ENCODE results near the gene C4BPB. TPM values are rescaled to one million over a fixed set of nuclear protein-coding genes. Genes with fewer than 3 reads are reported as not detected.

The C4BPB gene
- total RNA-seq, 1 donor from 2014 or later: 6.6 TPM

- no peaks in the 10 kb centered on the region for H3K9me3 Mint-ChIP-seq (ENCODE audit: unreplicated experiment)
- peaks cover 25% of the 10 kb centered on the region for H3K36me3 Mint-ChIP-seq (ENCODE audit: low read depth, unreplicated experiment)
- H3K27me3 Mint-ChIP-seq (ENCODE audit: unreplicated experiment): peaks cover 5% of the 10 kb centered on the region
- peaks cover 12% of the 10 kb centered on the region for H3K4me1 Mint-ChIP-seq (ENCODE audit: unreplicated experiment)
- no peak overlapping the region for H3K4me3 Mint-ChIP-seq (ENCODE audit: unreplicated experiment)
- no peak for TF ChIP-seq CTCF (IDR thresholded peaks at IDR 0.05; ENCODE audit: unreplicated experiment)
- DNase-seq (ENCODE audit: low spot score): no peak
- no peak overlapping the region for H3K27ac Mint-ChIP-seq (ENCODE audit: unreplicated experiment)
Measured at GRCh38 chr1:207067665-207068064, 21.0 kb upstream of the C4BPB start.

GRCh38 chr1:207069061-207069460 is 19.6 kb upstream of the C4BPB start:
- H3K36me3 Mint-ChIP-seq (ENCODE audit: low read depth, unreplicated experiment): peaks cover 13% of the 10 kb centered on the region

DNA sequence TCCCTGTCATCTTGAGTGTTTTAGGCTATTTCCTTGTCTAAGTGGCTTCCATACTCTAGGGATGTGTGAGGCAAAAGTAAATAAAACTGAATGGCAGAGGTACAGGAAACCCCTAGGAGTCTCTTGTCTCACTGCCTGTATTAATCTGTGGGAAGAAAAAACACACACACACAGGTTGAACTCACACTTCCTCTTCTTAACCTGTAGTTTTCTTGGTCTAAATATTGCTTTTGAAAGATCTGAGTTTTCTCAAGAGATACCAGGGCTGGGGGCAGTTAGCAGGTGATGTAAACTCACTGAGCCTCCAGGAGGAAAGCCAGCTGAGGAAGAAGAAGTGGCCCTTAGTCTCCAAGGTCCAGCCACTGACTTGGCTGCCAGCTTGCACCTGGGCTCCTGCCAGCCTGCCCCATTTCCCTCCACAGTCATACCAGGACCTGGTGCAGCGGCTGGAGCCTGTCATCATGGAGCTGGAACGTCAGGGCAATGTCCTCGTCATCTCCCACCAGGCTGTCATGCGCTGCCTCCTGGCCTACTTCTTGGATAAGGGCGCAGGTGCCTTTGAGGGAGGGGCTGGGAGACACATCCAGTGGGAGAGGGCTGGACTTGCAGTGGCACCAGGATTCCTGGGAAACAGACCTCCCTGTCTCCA is 18.7 kb upstream of the C4BPB start:
- no peak for DNase-seq (ENCODE audit: low spot score)
- H3K4me3 Mint-ChIP-seq (ENCODE audit: unreplicated experiment): no peak overlapping the region
- peaks cover 5% of the 10 kb centered on the region for H3K27me3 Mint-ChIP-seq (ENCODE audit: unreplicated experiment)
- peaks cover 12% of the 10 kb centered on the region for H3K4me1 Mint-ChIP-seq (ENCODE audit: unreplicated experiment)
- peaks cover 13% of the 10 kb centered on the region for H3K36me3 Mint-ChIP-seq (ENCODE audit: low read depth, unreplicated experiment)
- no peaks in the 10 kb centered on the region for H3K9me3 Mint-ChIP-seq (ENCODE audit: unreplicated experiment)
- no peak for TF ChIP-seq CTCF (IDR thresholded peaks at IDR 0.05; ENCODE audit: unreplicated experiment)
- no peak overlapping the region for H3K27ac Mint-ChIP-seq (ENCODE audit: unreplicated experiment)

More at GRCh38 chr1:207069061-207069460, 19.6 kb upstream of the C4BPB start:
- TF ChIP-seq CTCF (IDR thresholded peaks at IDR 0.05; ENCODE audit: unreplicated experiment): no peak
- DNase-seq (ENCODE audit: low spot score): no peak
- Mint-ChIP-seq H3K27me3 (ENCODE audit: unreplicated experiment) (peaks cover 5% of the 10 kb centered on the region), H3K9me3 (ENCODE audit: unreplicated experiment) (no peaks in the 10 kb centered on the region), H3K4me3 (ENCODE audit: unreplicated experiment) (peak overlapping the region; percentile 57), H3K27ac (ENCODE audit: unreplicated experiment) (no peak overlapping the region), H3K4me1 (ENCODE audit: unreplicated experiment) (peaks cover 12% of the 10 kb centered on the region)

DNA sequence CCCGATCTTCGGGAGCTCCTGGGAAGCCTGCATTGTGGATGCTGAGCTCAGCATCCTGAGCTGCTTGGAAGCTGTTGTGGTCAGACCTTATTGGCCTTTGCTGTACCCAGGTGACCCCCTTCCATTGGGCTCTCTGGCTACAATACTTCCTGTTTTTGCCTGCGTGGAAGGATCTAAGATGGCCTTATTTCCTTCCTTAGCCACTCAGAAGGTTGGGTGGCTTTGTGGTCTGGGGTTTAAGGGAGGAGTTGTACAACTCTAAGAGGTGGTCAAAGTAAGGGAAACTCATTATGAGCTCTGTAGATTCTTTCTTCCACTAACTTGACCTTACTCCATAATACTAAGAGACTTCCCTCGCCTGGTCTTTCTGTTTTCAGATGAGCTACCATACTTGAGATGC is 17.8 kb upstream of the C4BPB start:
- Mint-ChIP-seq H3K4me1 (ENCODE audit: unreplicated experiment) (peaks cover 12% of the 10 kb centered on the region), H3K9me3 (ENCODE audit: unreplicated experiment) (no peaks in the 10 kb centered on the region), H3K27ac (ENCODE audit: unreplicated experiment) (no peak overlapping the region), H3K36me3 (ENCODE audit: low read depth, unreplicated experiment) (peaks cover 13% of the 10 kb centered on the region), H3K4me3 (ENCODE audit: unreplicated experiment) (no peak overlapping the region), H3K27me3 (ENCODE audit: unreplicated experiment) (peaks cover 5% of the 10 kb centered on the region)
- DNase-seq (ENCODE audit: low spot score): no peak
- TF ChIP-seq CTCF (IDR thresholded peaks at IDR 0.05; ENCODE audit: unreplicated experiment): no peak

GRCh38 chr1:207071426-207071825 is 17.2 kb upstream of the C4BPB start:
- H3K9me3 Mint-ChIP-seq (ENCODE audit: unreplicated experiment): no peaks in the 10 kb centered on the region
- no peak overlapping the region for H3K27ac Mint-ChIP-seq (ENCODE audit: unreplicated experiment)
- peaks cover 13% of the 10 kb centered on the region for H3K36me3 Mint-ChIP-seq (ENCODE audit: low read depth, unreplicated experiment)
- peaks cover 5% of the 10 kb centered on the region for H3K27me3 Mint-ChIP-seq (ENCODE audit: unreplicated experiment)
- no peak overlapping the region for H3K4me3 Mint-ChIP-seq (ENCODE audit: unreplicated experiment)
- no peak for TF ChIP-seq CTCF (IDR thresholded peaks at IDR 0.05; ENCODE audit: unreplicated experiment)
- peaks cover 12% of the 10 kb centered on the region for H3K4me1 Mint-ChIP-seq (ENCODE audit: unreplicated experiment)
- DNase-seq (ENCODE audit: low spot score): no peak
